RWPE1 (cell line): ENCODE data around the gene APRT.

Experiments used
- CTCF ChIA-PET: fragments of 350-600 bp; sonication (Branson Sonifier 250); formaldehyde crosslinking; extraction: SDS; loops from one replicate; lab custom pipeline; 2021; lab: Yijun Ruan, JAX
- POLR2A ChIA-PET: fragments of 400-600 bp; formaldehyde crosslinking; extraction: SDS; loops from one replicate; lab custom pipeline; 2020; ENCODE audit warnings: antibody characterized with exemption; ENCODE audit not compliant: low non-redundant PET; lab: Yijun Ruan, JAX
- DNase-seq: peaks from one replicate; pipeline ENCODE4 v3.0.0; 2012; ENCODE audit warnings: low spot score
- H3K27ac ChIP-seq: fragments of 450-650 bp; 2 replicates; pipeline ENCODE4 v1.5.1; 2017
- TF ChIP-seq, protein P1 (sequence below): fragments of 450-650 bp; conservative IDR thresholded peaks from 2 replicates; pipeline ENCODE4 v1.5.1; 2017; ENCODE audit warnings: low read depth, mild to moderate bottlenecking

Gene APRT

DNA sequence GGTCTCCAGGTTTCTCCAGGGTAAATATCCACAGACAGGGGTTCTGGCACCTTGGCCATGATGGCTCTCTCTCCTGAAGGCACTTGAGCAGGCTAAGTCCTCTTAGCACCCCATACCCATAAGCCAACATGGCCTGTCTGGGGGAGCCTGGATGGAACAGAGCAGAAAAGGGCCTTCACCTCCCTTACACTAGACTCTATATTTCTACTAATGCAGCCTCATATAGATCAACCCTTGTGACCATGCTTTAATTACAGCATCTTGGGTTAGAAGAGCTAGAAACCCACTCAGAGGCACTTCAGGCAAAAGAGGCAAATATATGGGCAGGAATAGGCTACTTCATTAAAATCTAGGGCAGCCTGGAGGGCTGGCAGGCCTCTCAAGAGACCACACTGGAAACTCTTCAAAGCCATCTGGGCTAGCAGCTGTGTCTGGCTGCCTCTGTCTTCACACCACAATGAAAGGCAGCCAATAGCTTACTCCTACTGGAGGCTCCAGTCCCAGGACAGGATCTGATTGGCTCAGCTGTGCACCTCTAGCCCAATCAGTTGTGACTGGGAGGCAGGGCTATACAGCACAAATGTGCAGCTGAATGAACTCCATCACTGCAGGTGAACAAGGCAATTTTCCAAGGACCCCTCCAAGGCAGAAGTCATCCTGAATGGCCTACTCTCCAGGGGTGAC lies 12.8 kb downstream of the APRT start:
- no peak for DNase-seq
- ChIA-PET CTCF (interaction anchor here (0.5 kb wide), 1 partner anchor 55 kb away, joined by 3 read pairs; no protein-coding TSS in a partner anchor), POLR2A (no interaction called here)
- peak overlapping the region; percentile 31 for H3K27ac ChIP-seq
- TF ChIP-seq, protein P1, sequence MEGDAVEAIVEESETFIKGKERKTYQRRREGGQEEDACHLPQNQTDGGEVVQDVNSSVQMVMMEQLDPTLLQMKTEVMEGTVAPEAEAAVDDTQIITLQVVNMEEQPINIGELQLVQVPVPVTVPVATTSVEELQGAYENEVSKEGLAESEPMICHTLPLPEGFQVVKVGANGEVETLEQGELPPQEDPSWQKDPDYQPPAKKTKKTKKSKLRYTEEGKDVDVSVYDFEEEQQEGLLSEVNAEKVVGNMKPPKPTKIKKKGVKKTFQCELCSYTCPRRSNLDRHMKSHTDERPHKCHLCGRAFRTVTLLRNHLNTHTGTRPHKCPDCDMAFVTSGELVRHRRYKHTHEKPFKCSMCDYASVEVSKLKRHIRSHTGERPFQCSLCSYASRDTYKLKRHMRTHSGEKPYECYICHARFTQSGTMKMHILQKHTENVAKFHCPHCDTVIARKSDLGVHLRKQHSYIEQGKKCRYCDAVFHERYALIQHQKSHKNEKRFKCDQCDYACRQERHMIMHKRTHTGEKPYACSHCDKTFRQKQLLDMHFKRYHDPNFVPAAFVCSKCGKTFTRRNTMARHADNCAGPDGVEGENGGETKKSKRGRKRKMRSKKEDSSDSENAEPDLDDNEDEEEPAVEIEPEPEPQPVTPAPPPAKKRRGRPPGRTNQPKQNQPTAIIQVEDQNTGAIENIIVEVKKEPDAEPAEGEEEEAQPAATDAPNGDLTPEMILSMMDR: no peak

DNA sequence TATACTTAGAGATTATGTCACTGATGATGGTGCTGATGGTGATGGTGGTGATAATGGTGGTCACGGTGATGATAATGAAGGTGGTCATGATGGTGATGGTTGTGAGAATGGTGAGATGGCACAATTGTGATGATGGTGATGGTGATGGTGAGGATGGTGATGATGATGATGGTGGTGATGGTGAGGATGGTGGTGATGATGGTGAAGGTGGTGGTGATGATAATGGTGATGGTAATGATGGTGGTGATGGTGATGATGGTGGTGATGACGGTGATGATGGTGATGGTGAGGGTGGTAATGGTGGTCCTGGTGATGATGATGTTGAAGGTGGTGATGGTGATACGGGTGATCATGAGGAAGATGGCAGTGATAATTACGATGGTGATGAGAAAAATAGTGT lies 13.7 kb downstream of the APRT start:
- ChIA-PET CTCF (interaction anchor here (0.6 to 1.0 kb wide), 3 partner anchors 15 to 269 kb away, joined by 3 to 4 read pairs (median 3); no protein-coding TSS in a partner anchor), POLR2A (no interaction called here)
- TF ChIP-seq, protein P1: no peak
- no peak for DNase-seq
- no peak overlapping the region for H3K27ac ChIP-seq

DNA sequence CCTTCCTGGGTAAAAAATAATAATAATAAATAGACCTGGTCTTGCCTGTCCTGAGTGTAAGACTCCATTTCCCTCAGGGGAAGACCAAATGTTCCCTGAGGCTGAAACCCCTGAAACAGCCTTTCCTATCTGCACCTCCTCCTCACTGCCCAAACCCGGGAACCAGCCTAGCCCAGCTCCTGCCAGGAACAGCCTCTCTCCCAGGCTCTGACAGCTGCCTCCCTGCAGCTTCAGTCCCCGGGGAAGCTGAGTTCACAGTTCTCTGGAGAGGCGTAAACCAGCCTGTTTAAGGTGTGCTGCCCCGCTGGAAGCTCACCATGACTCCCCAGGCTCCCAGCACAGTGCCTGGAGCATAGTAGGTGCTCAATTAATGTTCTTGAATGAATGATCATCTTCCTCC lies 15.4 kb downstream of the APRT start:
- H3K27ac ChIP-seq: no peak overlapping the region
- CTCF ChIA-PET: no interaction called here
- TF ChIP-seq, protein P1: no peak
- POLR2A ChIA-PET: no interaction called here
- DNase-seq: no peak

DNA sequence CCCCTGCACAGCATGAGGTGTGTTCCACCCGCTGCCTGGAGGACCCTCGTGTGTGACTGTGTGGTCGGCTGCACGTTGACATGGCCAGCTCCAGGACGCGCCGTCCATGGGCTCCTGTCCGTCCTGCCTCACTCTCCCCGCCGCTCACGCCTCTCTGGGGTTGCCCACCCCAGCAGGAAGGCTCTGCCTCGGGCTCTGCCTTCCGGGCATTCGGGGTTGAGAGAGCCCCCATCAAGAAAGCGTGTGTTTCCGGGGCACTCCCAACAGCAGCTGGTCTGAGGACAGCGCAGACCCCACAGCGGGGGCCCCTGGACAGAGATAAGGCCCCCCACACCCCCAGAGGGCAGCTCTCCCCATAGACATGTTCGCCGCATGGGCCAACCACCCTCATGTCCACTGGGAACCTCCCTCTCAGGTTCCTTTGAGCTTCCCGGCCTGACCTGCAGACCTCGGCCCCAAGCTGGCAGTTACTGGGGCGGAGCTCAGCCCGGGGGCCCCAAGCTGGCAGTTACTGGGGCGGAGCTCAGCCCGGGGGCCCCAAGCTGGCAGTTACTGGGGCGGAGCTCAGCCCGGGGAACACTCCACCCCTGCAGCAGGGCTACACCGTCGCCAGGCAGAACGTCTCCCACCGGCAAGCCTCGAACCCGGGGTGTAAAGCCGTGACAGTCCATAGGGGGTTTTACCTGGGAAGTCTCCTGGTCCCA lies 18.3 kb downstream of the APRT start:
- TF ChIP-seq, protein P1: no peak
- DNase-seq: no peak
- CTCF ChIA-PET: interaction anchor here (1.5 kb wide), 1 partner anchor 56 kb away, joined by 8 read pairs; no protein-coding TSS in a partner anchor
- H3K27ac ChIP-seq: no peak overlapping the region
- POLR2A ChIA-PET: interaction anchor here (0.6 kb wide), 1 partner anchor 8 kb away, joined by 3 read pairs; no protein-coding TSS in a partner anchor

DNA sequence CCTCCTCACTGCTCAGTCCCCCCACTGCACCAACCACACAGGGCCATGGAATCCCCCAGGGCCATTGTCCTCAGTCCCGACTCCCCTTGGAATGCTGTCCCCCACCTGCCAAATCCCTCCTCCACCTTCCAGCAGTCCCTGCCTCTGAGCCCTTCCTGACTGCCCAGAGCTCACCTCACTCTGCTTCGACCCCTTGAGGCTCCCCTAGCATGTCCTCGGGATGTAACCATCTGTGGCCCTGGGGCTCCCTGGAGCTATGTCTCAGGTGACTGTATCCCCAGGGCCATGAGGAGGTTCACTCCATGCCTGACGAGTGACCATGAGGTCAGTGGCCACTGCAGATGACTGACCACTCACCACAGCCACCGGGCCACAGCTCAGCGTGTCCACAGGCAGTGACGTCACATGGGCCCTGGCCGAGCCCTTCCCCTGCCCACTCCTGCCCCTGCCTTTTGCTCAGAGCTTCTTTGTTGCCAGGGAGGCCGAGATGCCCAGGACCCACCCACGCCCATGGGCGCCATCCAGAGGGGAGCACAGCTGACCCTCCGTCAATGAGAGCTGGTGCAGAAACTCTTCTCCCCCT lies 19.0 kb downstream of the APRT start:
- no peak overlapping the region for H3K27ac ChIP-seq
- DNase-seq: no peak
- TF ChIP-seq, protein P1: no peak
- ChIA-PET POLR2A (interaction anchor here (0.5 kb wide), 1 partner anchor 167 kb away, joined by 8 read pairs; no protein-coding TSS in a partner anchor), CTCF (no interaction called here)

DNA sequence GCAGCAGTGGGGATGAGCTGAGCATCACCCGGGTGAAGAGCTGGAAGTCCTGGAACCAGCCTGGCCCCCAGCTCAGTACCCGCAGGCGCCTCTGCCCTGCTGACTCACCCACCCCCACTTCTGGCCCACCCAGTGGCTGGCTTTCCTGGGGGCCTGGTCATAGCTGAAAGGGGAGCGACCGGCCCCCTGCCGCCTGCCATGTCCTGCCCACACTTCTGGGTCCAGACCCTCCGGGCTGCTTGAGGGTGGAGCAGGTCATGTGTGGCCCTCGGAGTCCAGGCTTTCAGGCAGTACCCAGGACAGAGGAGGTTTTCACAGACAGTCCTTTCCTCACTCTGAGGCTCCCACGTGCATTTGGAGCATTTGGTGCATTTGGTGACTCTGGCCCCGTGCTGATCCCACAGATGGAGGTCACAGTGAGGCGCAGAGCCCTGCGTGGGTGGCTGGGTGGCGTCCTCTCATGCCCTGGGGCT lies 19.6 kb downstream of the APRT start:
- ChIA-PET POLR2A (interaction anchor here (0.5 kb wide), 1 partner anchor 166 kb away, joined by 8 read pairs; no protein-coding TSS in a partner anchor), CTCF (interaction anchor here (0.8 kb wide), 1 partner anchor 21 kb away, joined by 5 read pairs; no protein-coding TSS in a partner anchor)
- DNase-seq: no peak
- H3K27ac ChIP-seq: no peak overlapping the region
- TF ChIP-seq, protein P1: no peak
